ENCODE data around the gene SEPTIN3. TPM values are rescaled to one million over a fixed set of nuclear protein-coding genes. Genes with fewer than 3 reads are reported as not detected.

SEPTIN3 gene
- polyA plus RNA-seq, 1 donor (not counting 4 experiments of a cell fraction or from before 2014, with no cell fraction given), result 0.07 TPM

- dilution Hi-C loops (cut with MboI; ENCODE audit: extremely low pct_ligation_motif_present, low sequenced_read_pairs), result no loop called here
- no peak overlapping the region for H3K4me3 ChIP-seq (ENCODE audit: control insufficient read depth in 2 of 3, extremely low read depth in 1 of 3, insufficient read depth in 2 of 3, low read depth in 1 of 3, low read length in 3 of 3)
- H3K27ac ChIP-seq (ENCODE audit: control insufficient read depth, insufficient read depth, low read length), result no peak overlapping the region
- no peak overlapping the region for H2AFZ ChIP-seq (ENCODE audit: control insufficient read depth, low read length)
- no peaks in the 10 kb centered on the region for H3K9me3 ChIP-seq (ENCODE audit: control insufficient read depth, low read depth, low read length)
- H3K4me1 ChIP-seq (ENCODE audit: control insufficient read depth, extremely low read depth, insufficient read depth, low read length), result no peaks in the 10 kb centered on the region
- no peaks in the 10 kb centered on the region for H4K20me1 ChIP-seq (ENCODE audit: control insufficient read depth, extremely low read depth, insufficient read depth, low read length)
- DNase-seq (ENCODE audit: low read depth, low spot score), result no peak
- no peaks in the 10 kb centered on the region for H3K27me3 ChIP-seq (ENCODE audit: control insufficient read depth, extremely low read depth, insufficient read depth, low read length)
- TF ChIP-seq EZH2 (IDR thresholded peaks at IDR 0.05; ENCODE audit: low read length), result no peak
- TF ChIP-seq, protein P1, sequence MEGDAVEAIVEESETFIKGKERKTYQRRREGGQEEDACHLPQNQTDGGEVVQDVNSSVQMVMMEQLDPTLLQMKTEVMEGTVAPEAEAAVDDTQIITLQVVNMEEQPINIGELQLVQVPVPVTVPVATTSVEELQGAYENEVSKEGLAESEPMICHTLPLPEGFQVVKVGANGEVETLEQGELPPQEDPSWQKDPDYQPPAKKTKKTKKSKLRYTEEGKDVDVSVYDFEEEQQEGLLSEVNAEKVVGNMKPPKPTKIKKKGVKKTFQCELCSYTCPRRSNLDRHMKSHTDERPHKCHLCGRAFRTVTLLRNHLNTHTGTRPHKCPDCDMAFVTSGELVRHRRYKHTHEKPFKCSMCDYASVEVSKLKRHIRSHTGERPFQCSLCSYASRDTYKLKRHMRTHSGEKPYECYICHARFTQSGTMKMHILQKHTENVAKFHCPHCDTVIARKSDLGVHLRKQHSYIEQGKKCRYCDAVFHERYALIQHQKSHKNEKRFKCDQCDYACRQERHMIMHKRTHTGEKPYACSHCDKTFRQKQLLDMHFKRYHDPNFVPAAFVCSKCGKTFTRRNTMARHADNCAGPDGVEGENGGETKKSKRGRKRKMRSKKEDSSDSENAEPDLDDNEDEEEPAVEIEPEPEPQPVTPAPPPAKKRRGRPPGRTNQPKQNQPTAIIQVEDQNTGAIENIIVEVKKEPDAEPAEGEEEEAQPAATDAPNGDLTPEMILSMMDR (optimal IDR thresholded peaks at IDR 0.05 in 1 of 3, IDR thresholded peaks at IDR 0.05 in 1 of 3, conservative IDR thresholded peaks at IDR 0.05 in 1 of 3; ENCODE audit: extremely low read depth in 1 of 3, insufficient read depth in 2 of 3, low read length in 3 of 3), result no peak
- H3K79me2 ChIP-seq (ENCODE audit: control insufficient read depth, insufficient read depth, low read length), result no peaks in the 10 kb centered on the region
- H3K4me2 ChIP-seq (ENCODE audit: control insufficient read depth, extremely low read depth, insufficient read depth, low read depth, low read length), result no peak overlapping the region
- peaks cover 0 to 7% of the 10 kb centered on the region in 2 experiments for H3K36me3 ChIP-seq (ENCODE audit: control insufficient read depth in 2 of 2, extremely low read depth in 1 of 2, insufficient read depth in 2 of 2, low read length in 2 of 2)
- no peak overlapping the region for H3K9ac ChIP-seq (ENCODE audit: control insufficient read depth, extremely low read depth, insufficient read depth, low read length)
- H3K9me1 ChIP-seq (ENCODE audit: control insufficient read depth, extremely low read depth, insufficient read depth, low read length), result no peaks in the 10 kb centered on the region
- no peak for FAIRE-seq
These were observed 34.8 kb upstream of the SEPTIN3 start for GRCh38 chr22:41934284-41935014.

DNA sequence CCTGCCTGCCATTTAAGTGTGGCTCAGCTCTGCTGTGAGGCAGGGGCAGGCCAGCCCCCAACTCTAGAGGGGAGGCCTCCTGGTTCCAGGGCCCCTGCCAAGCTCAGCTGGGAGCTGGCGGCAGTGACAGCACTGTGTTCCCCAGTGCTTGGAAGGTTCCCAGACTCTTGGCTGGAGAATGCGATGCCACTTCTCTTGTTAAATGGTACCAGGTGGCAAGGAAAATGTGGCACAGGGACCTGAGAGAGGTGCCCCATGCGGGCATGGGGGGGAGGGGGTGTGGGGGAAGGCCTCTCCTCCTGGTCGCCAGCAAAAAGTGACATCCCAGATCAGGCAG is 34.3 kb upstream of the SEPTIN3 start:
- FAIRE-seq (no peak), DNase-seq (ENCODE audit: low read depth, low spot score) (no peak)
- TF ChIP-seq, protein P1 (optimal IDR thresholded peaks at IDR 0.05 in 1 of 3, IDR thresholded peaks at IDR 0.05 in 1 of 3, conservative IDR thresholded peaks at IDR 0.05 in 1 of 3; ENCODE audit: extremely low read depth in 1 of 3, insufficient read depth in 2 of 3, low read length in 3 of 3), result no peak
- TF ChIP-seq EZH2 (IDR thresholded peaks at IDR 0.05; ENCODE audit: low read length), result no peak
- H3K9me3 ChIP-seq (ENCODE audit: control insufficient read depth, low read depth, low read length), result no peaks in the 10 kb centered on the region
- H3K36me3 ChIP-seq (ENCODE audit: control insufficient read depth in 2 of 2, extremely low read depth in 1 of 2, insufficient read depth in 2 of 2, low read length in 2 of 2), result peaks cover 0 to 7% of the 10 kb centered on the region in 2 experiments
- H4K20me1 ChIP-seq (ENCODE audit: control insufficient read depth, extremely low read depth, insufficient read depth, low read length), result no peaks in the 10 kb centered on the region
- no peak overlapping the region for H2AFZ ChIP-seq (ENCODE audit: control insufficient read depth, low read length)
- dilution Hi-C loops (cut with MboI; ENCODE audit: extremely low pct_ligation_motif_present, low sequenced_read_pairs), result no loop called here
- H3K79me2 ChIP-seq (ENCODE audit: control insufficient read depth, insufficient read depth, low read length), result no peaks in the 10 kb centered on the region
- no peak overlapping the region for H3K9ac ChIP-seq (ENCODE audit: control insufficient read depth, extremely low read depth, insufficient read depth, low read length)
- H3K4me3 ChIP-seq (ENCODE audit: control insufficient read depth in 2 of 3, extremely low read depth in 1 of 3, insufficient read depth in 2 of 3, low read depth in 1 of 3, low read length in 3 of 3), result no peak overlapping the region
- no peaks in the 10 kb centered on the region for H3K27me3 ChIP-seq (ENCODE audit: control insufficient read depth, extremely low read depth, insufficient read depth, low read length)
- H3K4me1 ChIP-seq (ENCODE audit: control insufficient read depth, extremely low read depth, insufficient read depth, low read length), result no peaks in the 10 kb centered on the region
- H3K4me2 ChIP-seq (ENCODE audit: control insufficient read depth, extremely low read depth, insufficient read depth, low read depth, low read length), result no peak overlapping the region
- H3K27ac ChIP-seq (ENCODE audit: control insufficient read depth, insufficient read depth, low read length), result no peak overlapping the region
- no peaks in the 10 kb centered on the region for H3K9me1 ChIP-seq (ENCODE audit: control insufficient read depth, extremely low read depth, insufficient read depth, low read length)
